GM10266 (cell line): Measurements from ENCODE around the gene SLIT2.

Experiments used
- DNase-seq: peaks from one replicate; pipeline ENCODE4 v3.0.0; 2012; ENCODE audit errors: extremely low spot score
- CTCF ChIP-seq: IDR thresholded peaks from 2 replicates; pipeline ENCODE4 v1.5.1; 2012; ENCODE audit warnings: mild to moderate bottlenecking, low read depth; ENCODE audit not compliant: control insufficient read depth, insufficient read depth; ENCODE audit errors: missing control alignments

The SLIT2 gene

GRCh38 chr4:20298455-20298854 lies 46.8 kb downstream of the SLIT2 start:
- no peak for TF ChIP-seq CTCF
- DNase-seq = no peak

DNA sequence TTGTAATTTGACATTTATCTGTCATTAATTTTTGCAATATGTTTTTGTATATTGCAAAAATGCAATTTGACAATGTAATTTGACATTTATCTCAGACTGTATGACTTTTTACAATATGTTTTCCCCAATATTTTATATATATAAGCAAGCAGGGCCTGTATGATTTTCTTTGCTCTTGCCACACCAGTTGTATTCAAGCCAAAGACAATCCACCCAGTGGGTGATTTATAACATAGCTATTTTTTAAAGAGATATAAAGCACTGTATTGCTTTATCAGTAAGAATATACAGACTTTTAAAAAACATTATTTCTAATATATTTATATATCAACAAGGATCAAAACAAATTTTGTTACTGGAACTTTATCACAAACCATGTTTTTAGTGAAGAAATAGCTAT lies 47.3 kb downstream of the SLIT2 start:
- no peak for TF ChIP-seq CTCF
- DNase-seq = no peak

DNA sequence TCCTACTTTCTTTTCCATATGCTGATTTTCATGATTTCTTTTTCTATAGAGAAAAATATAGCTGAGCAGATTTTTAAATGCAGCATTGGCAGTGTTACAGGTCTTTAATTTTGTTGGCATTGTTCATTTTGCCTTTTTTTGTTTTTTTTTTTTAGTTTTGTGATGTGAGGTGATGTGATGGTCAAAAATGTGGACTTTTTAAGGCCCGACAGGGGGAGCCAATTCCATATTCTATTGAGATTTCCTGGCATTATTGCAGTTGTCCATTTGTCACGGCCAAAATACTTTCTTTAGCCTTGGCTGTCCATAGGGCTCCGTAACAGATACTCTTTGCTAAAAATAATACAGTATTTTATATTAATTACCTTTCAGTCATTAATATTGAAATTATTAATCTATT lies 47.8 kb downstream of the SLIT2 start:
- DNase-seq = no peak
- no peak for TF ChIP-seq CTCF

- TF ChIP-seq CTCF = no peak
- no peak for DNase-seq
Observed at GRCh38 chr4:20301161-20301560, 49.5 kb downstream of the SLIT2 start.
